ENCODE measurements around the gene NWD2.
"Not testable (repeated sequence)": the region's sequence is repeated elsewhere in the genome, so short reads cannot be mapped to it uniquely, and the experiment has no call there.

The NWD2 gene

GRCh38 chr4:37473807-37474206 lies 229.3 kb downstream of the NWD2 start:
- DNase-seq: no peak

DNA sequence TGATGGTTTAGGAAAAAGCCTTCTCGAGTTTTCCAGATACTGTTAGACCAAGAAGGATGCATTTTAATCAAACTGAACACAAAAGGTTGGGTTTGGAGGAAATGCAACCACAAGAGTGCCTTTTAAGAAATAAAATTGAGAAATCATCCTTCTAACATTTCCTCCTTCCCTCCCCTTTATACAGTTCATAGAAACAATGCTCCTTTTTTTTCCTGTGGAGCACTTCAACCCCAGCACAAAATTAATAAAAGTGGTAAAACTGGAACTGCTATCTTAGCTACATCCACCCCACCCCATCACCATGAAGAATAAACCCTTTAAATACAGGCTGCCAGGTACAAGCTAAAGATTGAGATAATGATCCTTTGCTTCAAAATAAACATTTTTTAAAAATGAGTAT lies 230.5 kb downstream of the NWD2 start:
- DNase-seq: no peak

DNA sequence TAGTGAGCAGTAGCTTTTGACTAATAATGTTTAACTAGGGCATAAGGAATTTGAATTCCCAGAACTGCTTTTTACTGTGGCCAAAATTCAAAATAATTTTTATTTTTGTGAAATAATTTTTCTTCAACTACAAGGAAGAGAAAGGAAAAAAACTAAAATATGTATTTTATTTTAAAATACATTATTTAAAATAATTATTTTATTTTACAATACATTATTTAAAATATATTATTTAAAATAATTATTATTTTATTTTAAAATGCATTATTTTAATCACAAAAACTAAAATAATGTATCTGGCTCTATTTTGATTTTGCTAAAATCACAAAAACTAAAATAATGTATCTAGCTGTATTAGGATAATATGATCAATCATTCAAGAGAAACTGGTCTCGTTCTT lies 231.2 kb downstream of the NWD2 start:
- no peak for DNase-seq

DNA sequence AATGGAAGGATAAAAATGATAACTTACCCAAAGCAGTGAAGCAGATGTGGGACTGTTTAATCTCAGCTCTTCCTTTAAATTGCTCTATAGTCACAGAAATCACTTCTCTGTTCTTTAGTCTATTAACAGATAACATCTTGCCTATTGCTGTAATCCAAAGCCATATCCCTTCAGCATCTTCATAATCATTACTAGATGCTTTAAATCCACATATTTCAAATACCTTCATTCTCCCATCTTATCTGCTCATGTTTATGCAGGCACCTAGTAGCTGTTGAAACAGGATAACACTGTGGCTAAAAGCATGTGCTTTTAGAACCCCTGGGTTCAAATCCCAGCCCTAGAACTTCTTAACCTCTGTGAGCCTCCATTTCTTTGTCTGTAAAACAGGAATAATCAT lies 231.7 kb downstream of the NWD2 start:
- no peak for DNase-seq

DNA sequence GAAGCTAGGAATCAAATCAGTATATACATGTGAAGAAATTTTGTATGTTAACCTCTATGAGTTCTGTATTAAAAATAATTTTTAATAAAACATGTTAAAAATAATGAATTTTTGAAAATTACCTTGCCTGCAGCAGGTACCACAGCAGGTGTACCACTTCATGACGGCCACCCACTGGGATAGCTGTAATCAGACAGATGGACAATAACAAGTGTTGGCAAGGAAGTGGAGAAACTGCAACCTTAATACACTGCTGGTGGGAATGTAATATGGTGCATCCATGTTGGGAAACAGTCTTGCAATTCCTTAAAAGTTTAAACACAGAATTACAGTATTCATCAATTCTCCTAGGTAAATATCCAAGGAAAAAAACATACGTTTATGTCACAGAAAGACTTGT lies 232.1 kb downstream of the NWD2 start:
- DNase-seq: no peak

GRCh38 chr4:37477126-37477525 lies 232.6 kb downstream of the NWD2 start:
- no peak for DNase-seq

GRCh38 chr4:37478151-37478550 lies 233.6 kb downstream of the NWD2 start:
- no peak for DNase-seq

GRCh38 chr4:37480509-37480908 lies 236.0 kb downstream of the NWD2 start:
- DNase-seq: no peak

DNA sequence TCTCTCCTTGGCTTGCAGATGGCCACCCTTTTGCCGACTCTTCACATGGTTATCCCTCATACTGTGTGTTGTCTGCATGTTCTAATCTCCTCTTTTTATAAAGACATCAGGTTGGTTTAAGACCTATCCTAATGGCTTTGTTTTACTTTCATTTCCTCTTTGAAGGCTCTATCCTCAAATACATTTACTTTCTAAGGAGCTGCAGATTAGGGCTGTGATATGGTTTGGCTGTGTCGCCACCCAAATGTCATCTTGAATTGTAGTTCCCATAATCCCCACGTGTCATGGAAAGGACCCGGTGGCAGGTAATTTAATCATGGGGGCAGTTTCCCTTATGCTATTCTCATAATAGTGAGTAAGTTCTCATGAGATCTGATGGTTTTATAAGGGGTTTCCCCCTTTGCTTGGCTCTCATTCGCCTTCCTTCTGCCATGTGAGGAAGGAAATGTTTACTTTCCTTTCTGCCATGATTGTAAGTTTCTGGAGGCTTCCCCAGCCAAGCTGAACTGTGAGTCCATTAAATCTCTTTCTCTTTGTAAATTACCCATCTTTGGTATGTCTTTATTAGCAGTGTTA lies 237.1 kb downstream of the NWD2 start:
- no peak for DNase-seq

GRCh38 chr4:37482236-37482913 lies 237.8 kb downstream of the NWD2 start:
- DNase-seq: no peak

DNA sequence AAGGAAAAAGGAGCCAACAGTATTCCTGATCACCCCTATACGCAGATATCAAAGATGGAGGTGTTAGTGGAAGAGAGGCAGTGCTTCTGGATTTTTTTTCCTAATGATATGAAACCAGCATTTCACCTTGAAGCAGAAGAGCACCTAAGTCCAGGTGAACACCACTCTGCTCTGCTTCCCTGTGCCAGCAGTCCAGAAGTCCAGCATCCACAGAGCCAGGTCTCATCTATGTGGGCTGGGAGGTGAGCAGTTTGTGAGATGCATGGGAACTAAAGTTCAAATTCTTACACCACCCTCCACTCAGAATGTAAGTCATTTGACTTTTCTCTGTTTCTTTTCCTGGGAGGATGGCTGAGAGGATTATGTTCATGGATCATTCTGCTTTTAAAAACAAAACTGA lies 239.1 kb downstream of the NWD2 start:
- DNase-seq: no peak

DNA sequence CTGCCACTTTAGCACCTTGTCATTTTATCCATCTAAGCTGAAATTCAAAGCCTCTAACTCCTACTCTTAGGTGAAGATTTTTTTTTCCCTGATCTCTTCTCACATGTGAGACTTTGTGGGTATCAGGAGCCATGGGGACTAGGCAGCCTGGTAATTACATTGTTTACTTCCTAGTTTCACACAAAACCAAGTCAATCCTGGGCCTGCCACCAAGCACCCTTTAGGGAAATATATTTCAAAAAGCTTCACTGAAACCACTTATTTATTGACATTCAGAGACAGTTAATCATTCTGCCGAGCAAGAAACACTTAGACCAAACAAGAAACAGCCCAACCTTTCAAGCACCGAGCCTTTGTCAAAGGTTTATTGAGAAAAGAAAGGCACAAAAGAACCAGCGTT lies 241.6 kb downstream of the NWD2 start:
- no peak for DNase-seq

DNA sequence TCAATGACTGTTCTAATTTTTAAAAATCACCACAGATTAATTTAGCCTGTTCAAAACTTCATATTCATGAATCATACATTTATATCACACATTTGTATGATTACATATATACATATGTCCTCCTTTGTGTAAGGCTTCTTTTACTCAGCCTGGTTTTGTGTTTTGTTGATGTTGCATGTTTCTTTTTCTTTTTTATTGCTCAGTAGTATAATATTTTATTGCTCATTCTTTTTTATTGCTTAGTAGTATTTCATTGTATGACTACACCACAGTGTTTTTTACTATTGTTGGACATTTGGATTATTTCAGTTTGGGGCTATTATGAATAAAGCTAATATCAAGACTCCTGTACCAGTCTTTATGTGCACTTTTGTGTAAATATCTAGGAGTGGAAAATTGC lies 243.1 kb downstream of the NWD2 start:
- no peak for DNase-seq

GRCh38 chr4:37489697-37490096 lies 245.2 kb downstream of the NWD2 start:
- no peak for DNase-seq

- no peak for DNase-seq
These were observed 246.1 kb downstream of the NWD2 start for GRCh38 chr4:37490391-37491347.

DNA sequence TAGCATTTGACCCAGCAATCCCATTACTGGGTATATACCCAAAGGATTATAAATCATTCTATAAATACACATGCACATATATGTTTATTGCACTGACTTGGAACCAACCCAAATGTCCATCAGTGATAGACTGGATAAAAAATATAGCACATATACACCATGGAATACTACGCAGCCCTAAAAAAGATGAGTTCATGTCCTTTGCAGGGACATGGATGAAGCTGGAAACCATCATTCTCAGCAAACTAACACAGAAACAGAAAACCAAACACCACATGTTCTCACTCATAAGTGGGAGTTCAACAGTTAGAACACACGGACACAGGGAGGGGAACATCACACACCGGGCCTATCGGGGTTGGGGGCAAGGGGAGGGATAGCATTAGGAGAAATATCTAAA lies 250.8 kb downstream of the NWD2 start:
- not testable (repeated sequence) for DNase-seq

All from activated T-cell treated with anti-CD3 and anti-CD28 coated beads, Interleukin-2, amount 50 U/mL, for 1 hour (primary cell).